ENCODE data around the gene FHOD3.
A peak's percentile ranks its signal among the peaks of the same experiment; 100 is the strongest.
"Not testable (repeated sequence)": the region's sequence is repeated elsewhere in the genome, so short reads cannot be mapped to it uniquely, and the experiment has no call there.

Gene FHOD3

GRCh38 chr18:36814994-36815393, 517.5 kb downstream of the FHOD3 start:
- no peak for DNase-seq

- DNase-seq = not testable (repeated sequence)
Observed at GRCh38 chr18:36816096-36816495, 518.6 kb downstream of the FHOD3 start.

- no peak for DNase-seq
Observed at GRCh38 chr18:36817039-36817438, 519.5 kb downstream of the FHOD3 start.

- no peak for DNase-seq
Observed at GRCh38 chr18:36818652-36819051, 521.1 kb downstream of the FHOD3 start.

- no peak for DNase-seq
Observed at GRCh38 chr18:36819621-36820020, 522.1 kb downstream of the FHOD3 start.

GRCh38 chr18:36821681-36822080, 524.2 kb downstream of the FHOD3 start:
- no peak for DNase-seq

- DNase-seq = no peak
Observed at GRCh38 chr18:36825526-36825925, 528.0 kb downstream of the FHOD3 start.

- DNase-seq = no peak
Observed at GRCh38 chr18:36826556-36826955, 529.0 kb downstream of the FHOD3 start.

GRCh38 chr18:36828157-36828629, 530.7 kb downstream of the FHOD3 start:
- peak; percentile 1 to 15 for DNase-seq

- peak; percentile 82 to 85 for DNase-seq
Observed at GRCh38 chr18:36828630-36829361, 531.3 kb downstream of the FHOD3 start, which contains the start of the genes KIAA1328 and TPGS2. Gene KIAA1328 (plus strand): TSS chr18:36829127. CDS start chr18:36829139, 12 bp downstream. Gene TPGS2 (minus strand): TSS chr18:36829002. CDS start chr18:36828767, 235 bp downstream.

Data from stimulated activated CD4-positive, alpha-beta T cell treated with anti-CD3 and anti-CD28 coated beads, Interleukin-4, amount 100 ng/mL, for 4 hours (primary cell).